ENCODE measurements around the gene DDOST. TPM values are rescaled to one million over a fixed set of nuclear protein-coding genes. Genes with fewer than 3 reads are reported as not detected.
A peak's percentile ranks its signal among the peaks of the same experiment; 100 is the strongest.
"Not testable (repeated sequence)": the region's sequence is repeated elsewhere in the genome, so short reads cannot be mapped to it uniquely, and the experiment has no call there.

Gene DDOST
- total RNA-seq, 1 donor from 2014 or later, result 104 TPM

- no peak for ATAC-seq
Measured at GRCh38 chr1:20693623-20694022, 32.5 kb upstream of the DDOST start.

GRCh38 chr1:20691872-20692271, 30.7 kb upstream of the DDOST start:
- DNase-seq (ENCODE audit: low spot score), result no peak
- ATAC-seq, result no peak

More at GRCh38 chr1:20693623-20694022, 32.5 kb upstream of the DDOST start:
- DNase-seq (ENCODE audit: low spot score), result no peak

GRCh38 chr1:20689645-20690056, 28.5 kb upstream of the DDOST start:
- no peak for DNase-seq (ENCODE audit: low spot score)
- no peak for ATAC-seq

- no peak for DNase-seq (ENCODE audit: low spot score)
- ATAC-seq, result no peak
Measured at GRCh38 chr1:20686883-20687725, 25.9 kb upstream of the DDOST start.

GRCh38 chr1:20685741-20686140, 24.6 kb upstream of the DDOST start:
- DNase-seq (ENCODE audit: low spot score) (no peak), ATAC-seq (no peak)

DNA sequence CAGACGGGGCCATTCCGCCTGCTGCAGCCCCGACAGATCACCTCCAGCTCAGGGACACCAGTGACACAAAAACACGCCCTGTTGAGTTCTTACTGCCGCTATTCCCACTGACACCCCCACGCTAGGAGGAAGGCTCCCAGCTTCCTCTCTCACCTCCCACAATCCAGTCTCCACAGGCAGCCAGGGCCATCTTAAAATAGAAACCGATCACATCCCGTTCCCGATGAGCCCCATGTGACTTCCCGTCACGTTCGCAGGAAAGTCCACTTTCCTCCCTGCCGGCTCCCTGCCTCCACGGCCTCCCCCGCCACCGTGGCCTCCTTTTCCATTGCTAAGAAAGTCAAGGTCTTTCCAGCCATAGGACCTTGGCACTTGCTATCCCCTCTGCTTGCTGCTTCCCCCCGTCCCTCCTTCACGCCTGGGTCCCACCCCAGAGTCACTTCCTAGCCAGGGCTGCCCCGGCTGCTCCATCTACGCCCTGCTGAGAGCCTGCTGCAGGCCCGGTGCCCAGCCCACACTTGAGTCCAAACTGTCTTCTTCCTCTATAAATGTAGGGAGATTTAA, 24.0 kb upstream of the DDOST start:
- peak; percentile 64 for ATAC-seq
- DNase-seq (ENCODE audit: low spot score), result no peak

DNA sequence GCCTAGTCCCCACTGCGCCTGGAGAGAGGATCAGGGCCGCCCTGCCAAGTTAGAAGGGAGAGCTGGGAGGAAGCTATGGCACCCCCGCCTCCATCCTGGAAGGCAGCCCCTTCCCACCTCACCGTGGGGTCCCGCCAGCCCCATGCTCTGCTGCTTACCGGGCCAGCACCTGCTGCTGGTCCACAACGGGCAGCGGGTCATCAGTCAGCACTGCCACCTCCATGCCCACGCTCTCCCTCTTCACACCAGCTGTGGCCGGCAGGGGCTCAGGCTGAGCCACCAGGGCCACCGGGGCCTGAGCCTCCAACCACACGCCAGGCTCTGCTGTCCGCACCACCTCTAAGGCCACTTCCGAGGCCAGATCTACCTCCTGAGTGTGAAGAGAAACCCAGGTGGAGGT, 23.5 kb upstream of the DDOST start:
- no peak for ATAC-seq
- DNase-seq (ENCODE audit: low spot score), result no peak

DNA sequence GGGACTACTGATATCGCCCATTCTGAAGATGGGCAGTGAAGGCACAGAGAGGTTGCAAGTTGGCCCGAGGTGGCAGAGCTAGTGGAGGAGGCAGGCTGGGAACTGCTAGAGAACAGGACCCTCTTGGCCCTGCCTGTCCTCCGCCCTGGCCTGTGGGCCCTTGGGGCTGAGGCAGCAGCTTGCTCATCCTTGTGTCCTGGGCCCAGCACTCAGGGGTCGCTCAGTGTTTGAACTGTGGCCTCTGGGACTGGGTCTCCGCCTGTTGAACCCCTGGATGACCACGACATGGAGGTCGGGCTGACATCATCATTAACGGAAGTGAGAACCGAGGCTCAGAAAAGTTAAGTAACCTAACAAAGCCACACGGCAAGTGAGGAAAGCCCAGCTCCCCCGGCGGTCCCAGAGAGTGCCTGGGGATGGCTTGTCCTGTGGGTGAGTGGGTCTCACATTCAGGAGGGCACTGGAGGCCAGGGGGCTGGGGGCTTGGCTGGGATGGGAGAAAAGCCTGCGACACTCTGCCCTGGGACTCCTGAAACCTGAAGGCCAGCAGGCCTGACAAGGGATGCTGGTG, 23.0 kb upstream of the DDOST start:
- ATAC-seq, result no peak
- DNase-seq (ENCODE audit: low spot score), result no peak

GRCh38 chr1:20683614-20684013, 22.4 kb upstream of the DDOST start:
- ATAC-seq (no peak), DNase-seq (ENCODE audit: low spot score) (no peak)

GRCh38 chr1:20682571-20683236, 21.5 kb upstream of the DDOST start:
- ATAC-seq (peak; percentile 22), DNase-seq (ENCODE audit: low spot score) (no peak)

DNA sequence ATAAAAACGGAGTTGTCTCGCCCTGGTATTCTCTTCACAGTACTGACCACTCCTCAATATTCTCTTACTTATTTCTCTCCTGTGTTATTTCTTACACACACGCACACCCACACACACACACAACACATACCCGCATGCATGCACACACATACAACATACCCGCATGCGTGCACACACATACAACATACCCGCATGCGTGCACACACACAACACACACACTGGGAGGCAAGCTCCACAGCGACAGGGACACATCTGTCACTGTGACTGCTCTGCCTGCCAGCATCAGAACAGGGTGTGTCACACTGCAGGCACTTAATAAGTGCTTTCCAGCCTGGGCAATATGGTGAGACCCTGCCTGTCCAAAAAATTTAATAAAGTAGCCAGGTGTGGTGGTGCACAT, 20.8 kb upstream of the DDOST start:
- ATAC-seq, result no peak

DNA sequence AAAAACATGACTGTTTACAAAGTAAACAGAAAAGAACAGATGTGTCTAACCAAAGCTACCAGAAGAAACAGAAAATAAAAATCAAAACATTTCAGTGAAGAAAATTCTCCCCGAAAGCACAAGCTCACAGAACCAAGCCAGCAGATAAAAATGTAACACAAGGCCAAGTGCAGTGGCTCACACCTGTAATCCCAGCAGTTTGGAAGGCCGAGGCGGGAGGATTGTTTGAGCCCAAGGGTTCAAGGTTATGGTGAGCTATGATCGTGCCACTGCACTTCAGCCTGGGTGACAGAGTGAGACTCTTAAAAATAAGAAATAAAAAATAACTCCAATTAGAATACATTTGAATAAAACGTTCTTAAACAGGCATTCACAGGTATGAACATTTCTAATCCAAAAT, 19.1 kb upstream of the DDOST start:
- no peak for DNase-seq (ENCODE audit: low spot score)
- peak; percentile 30 for ATAC-seq

More for the DNA sequence above, 20.8 kb upstream of the DDOST start:
- DNase-seq (ENCODE audit: low spot score), result no peak

DNA sequence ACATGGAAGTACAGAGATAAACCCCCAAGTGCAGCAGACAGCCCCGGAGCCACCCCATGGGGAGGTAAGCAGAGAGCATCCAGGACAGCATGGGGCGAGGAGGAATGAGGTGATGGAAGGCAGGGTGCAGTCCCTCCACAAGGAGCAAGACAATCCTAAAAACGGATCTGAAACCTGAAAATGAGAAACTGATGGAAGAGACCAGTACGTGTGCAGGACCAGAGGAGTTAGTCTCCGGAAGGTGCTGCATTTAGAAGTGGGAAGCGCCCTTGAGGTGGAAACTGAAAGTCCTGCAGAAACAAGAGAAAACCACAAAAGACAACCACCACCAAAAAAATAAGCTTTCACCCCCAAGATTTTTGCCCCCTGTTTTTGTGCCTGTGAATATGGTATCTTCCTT, 17.4 kb upstream of the DDOST start:
- no peak for DNase-seq (ENCODE audit: low spot score)
- no peak for ATAC-seq

- DNase-seq (ENCODE audit: low spot score), result not testable (repeated sequence)
Measured at GRCh38 chr1:20673626-20674025, 12.5 kb upstream of the DDOST start.

GRCh38 chr1:20672265-20672632, 11.1 kb upstream of the DDOST start:
- no peak for ATAC-seq
- DNase-seq (ENCODE audit: low spot score), result no peak

More at GRCh38 chr1:20673626-20674025, 12.5 kb upstream of the DDOST start:
- ATAC-seq, result not testable (repeated sequence)

DNA sequence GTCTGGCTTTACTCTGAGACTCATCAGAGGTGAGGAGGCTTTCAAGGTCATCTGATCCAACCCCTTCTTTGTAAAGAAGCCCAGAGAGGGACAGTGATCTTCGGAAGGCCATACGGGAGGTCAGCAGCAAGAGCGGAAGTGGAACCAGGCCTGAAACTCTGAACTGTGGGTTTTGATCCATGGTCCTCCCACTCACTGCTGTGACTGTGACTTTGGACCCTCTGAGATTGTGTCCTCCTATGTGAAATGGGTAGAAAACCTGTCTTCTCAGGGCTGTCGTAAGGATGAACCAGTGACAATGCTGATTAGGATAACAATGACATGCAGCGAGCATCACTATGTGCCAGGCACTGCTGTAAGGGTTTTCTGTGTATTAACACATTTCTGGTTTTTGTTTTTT, 9.8 kb upstream of the DDOST start:
- ATAC-seq (no peak), DNase-seq (ENCODE audit: low spot score) (no peak)

DNA sequence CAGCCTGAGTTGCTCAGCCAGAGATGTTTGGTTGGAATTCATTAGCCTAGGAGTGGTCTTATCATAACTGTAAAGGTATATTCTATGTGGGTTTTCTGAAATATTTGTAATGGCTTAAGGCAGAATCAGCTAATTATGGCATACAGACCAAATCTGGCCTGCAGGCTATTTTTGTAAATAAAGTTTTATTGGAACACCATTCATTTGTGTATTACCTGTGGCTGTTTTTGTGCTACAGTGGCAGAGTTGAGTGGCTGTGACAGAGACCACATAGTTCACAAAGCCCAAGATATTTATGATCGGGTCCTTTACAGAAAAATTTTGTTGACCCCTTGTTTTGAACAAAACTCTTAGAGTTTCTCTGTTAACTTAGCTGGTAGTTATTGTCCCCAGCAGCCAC, 7.4 kb upstream of the DDOST start:
- no peak for DNase-seq (ENCODE audit: low spot score)

GRCh38 chr1:20666804-20667203, 5.6 kb upstream of the DDOST start:
- DNase-seq (ENCODE audit: low spot score), result no peak
- no peak for ATAC-seq

More for the DNA sequence above, 7.4 kb upstream of the DDOST start:
- no peak for ATAC-seq

DNA sequence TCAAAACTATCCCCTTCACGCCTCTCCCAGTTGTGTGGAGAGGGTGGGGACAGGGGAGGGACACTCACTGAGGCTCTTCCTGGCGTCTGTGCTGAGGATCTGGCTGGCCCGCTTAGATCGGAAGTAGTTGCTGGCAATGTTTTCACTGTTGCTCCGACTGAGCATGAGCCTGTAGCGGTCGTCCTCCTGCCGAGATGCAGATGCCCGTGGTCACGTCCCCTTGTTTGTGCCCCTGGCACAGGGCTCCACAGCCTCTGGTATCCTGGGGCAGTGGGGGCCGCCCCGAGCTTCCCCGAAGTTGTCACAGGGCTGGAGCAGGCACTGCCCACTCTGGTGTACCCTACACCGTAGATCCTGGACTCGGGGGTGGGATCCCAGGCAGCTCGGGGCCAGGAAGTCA, 5.0 kb upstream of the DDOST start:
- no peak for ATAC-seq

GRCh38 chr1:20665726-20666125, 4.6 kb upstream of the DDOST start:
- ATAC-seq, result no peak
- DNase-seq (ENCODE audit: low spot score), result no peak

More for the DNA sequence above, 5.0 kb upstream of the DDOST start:
- DNase-seq (ENCODE audit: low spot score), result no peak

- ATAC-seq, result no peak
- no peak for DNase-seq (ENCODE audit: low spot score)
Measured at GRCh38 chr1:20663969-20664715, 3.0 kb upstream of the DDOST start.
